ENCODE measurements around the gene F12.

The F12 gene

DNA sequence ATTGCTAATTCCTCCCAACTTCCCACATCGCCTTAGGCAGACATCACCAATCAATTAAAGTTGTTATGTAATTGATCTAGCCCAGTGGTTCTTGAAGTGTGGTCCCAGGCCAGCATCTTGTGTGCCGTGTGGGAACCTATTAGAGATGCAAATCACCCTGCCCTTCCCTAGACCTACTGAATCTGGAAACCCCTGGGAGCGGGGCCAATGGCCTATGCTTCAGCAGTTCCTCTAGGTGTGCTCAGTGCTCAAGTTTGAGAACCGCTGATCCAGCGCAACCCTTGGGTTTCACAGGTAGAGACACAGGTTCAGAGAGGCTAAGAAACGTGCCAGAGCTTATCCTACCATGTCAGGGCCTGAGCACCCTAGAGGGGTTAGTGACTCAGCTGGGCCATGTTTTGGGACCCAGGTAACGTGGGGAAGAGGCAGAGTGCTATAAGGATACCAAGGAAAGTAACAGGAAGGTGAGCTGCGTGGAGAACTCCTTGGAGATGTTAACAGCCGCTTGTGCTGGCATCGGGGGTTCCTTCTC, 20.8 kb downstream of the F12 start:
- TF ChIP-seq CTCF (IDR thresholded peaks at IDR 0.05), result no peak

GRCh38 chr5:177387405-177387804, 22.0 kb downstream of the F12 start:
- no peak for TF ChIP-seq CTCF (IDR thresholded peaks at IDR 0.05)

GRCh38 chr5:177386542-177386941, 22.8 kb downstream of the F12 start:
- TF ChIP-seq CTCF (IDR thresholded peaks at IDR 0.05), result no peak

DNA sequence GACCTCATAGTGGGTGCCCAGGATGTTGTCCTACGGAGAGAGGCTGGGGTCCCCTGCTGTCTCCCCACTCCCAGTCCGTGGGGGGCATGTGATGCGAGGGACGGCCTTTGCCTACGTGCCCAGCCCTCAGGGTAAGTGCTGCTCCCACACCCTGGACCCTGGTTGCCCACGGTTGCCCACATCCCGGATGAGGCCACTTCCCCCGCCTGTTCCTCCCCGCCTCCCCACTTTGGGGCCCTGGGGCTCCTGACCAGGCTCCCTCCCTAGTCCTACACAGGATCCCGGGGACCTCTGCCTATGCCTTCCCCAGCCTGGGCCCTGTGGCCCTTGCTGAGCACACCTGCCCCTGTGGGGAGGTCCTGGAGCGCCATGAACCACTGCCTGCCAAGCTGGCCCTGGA, 23.6 kb downstream of the F12 start:
- no peak for TF ChIP-seq CTCF (IDR thresholded peaks at IDR 0.05)

GRCh38 chr5:177384134-177384533, 25.2 kb downstream of the F12 start, which contains the start of gene SLC34A1:
Gene SLC34A1 (plus strand): TSS chr5:177384434. CDS start chr5:177385742, 1,308 bp downstream.
- TF ChIP-seq CTCF (IDR thresholded peaks at IDR 0.05), result no peak

DNA sequence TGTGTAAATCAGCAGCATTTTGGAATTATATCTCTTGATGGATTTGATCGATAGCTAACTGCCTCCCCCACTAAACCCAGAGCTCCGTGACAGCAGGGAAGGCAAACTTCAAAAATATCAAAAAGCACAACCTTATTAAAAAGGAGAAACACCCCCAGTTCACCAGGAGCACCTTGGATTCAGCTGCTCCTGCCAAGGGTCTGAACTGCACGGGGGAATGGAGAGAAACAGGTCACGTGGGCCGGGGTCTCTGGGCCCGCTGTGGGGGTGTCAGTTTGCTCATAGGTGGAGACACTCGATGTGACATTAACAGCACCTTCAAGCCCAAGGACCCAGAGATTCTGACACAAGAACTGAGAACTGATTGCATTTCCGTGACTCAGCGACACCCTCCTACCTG, 26.2 kb downstream of the F12 start:
- TF ChIP-seq CTCF (IDR thresholded peaks at IDR 0.05), result no peak

GRCh38 chr5:177382423-177383029, 26.8 kb downstream of the F12 start:
- TF ChIP-seq CTCF (IDR thresholded peaks at IDR 0.05), result peak; percentile 47

DNA sequence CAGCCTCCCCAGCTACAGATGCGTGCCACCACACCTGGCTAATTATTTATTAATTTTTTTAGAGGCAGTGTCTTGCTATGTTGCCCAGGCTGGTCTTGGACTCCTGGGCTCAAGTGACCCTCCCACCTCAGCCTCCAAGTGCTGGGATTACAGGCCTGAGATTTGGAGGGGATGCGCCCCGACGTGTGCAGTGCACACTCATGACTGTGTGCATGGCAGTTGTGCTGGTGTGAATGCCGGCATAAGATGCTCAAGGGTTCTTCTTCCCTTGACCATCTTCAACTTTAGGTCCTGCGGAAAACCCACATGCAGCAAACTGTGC, 28.6 kb downstream of the F12 start:
- no peak for TF ChIP-seq CTCF (IDR thresholded peaks at IDR 0.05)

Data from LNCAP (cell line).